Superior temporal gyrus (tissue), 1 donor: ENCODE measurements around the gene SLC46A3.
"Not testable (repeated sequence)": the region's sequence is repeated elsewhere in the genome, so short reads cannot be mapped to it uniquely, and the experiment has no call there.

ENCODE experiments used
- DNase-seq: peaks from one replicate; pipeline ENCODE4 v3.0.0-alpha.2; 2016; ENCODE audit errors: extremely low spot score

Gene SLC46A3

GRCh38 chr13:28718543-28719226 lies at the start of gene SLC46A3:
Gene SLC46A3 (minus strand): TSS chr13:28718970. CDS start chr13:28717998, 972 bp downstream.
- DNase-seq = peak; percentile 98

- no peak for DNase-seq
Measured at GRCh38 chr13:28763887-28764286, 45.1 kb upstream of the SLC46A3 start.

GRCh38 chr13:28761586-28761985 lies 42.8 kb upstream of the SLC46A3 start:
- no peak for DNase-seq

- DNase-seq = no peak
Measured at GRCh38 chr13:28755546-28755870, 36.7 kb upstream of the SLC46A3 start.

- no peak for DNase-seq
Measured at GRCh38 chr13:28754698-28755545, 36.2 kb upstream of the SLC46A3 start.

- no peak for DNase-seq
Measured at GRCh38 chr13:28753946-28754345, 35.2 kb upstream of the SLC46A3 start.

GRCh38 chr13:28753208-28753892 lies 34.6 kb upstream of the SLC46A3 start:
- no peak for DNase-seq

GRCh38 chr13:28751175-28751960 lies 32.6 kb upstream of the SLC46A3 start:
- DNase-seq = no peak

- DNase-seq = no peak
Measured at GRCh38 chr13:28750187-28751045, 31.6 kb upstream of the SLC46A3 start.

GRCh38 chr13:28747851-28748250 lies 29.1 kb upstream of the SLC46A3 start:
- no peak for DNase-seq

- no peak for DNase-seq
Measured at GRCh38 chr13:28746287-28746612, 27.5 kb upstream of the SLC46A3 start.

- no peak for DNase-seq
Measured at GRCh38 chr13:28744656-28745055, 25.9 kb upstream of the SLC46A3 start.

GRCh38 chr13:28744091-28744536 lies 25.3 kb upstream of the SLC46A3 start:
- no peak for DNase-seq

- DNase-seq = no peak
Measured at GRCh38 chr13:28743499-28744083, 24.8 kb upstream of the SLC46A3 start.

- DNase-seq = no peak
Measured at GRCh38 chr13:28743020-28743419, 24.2 kb upstream of the SLC46A3 start.

GRCh38 chr13:28742445-28742844 lies 23.7 kb upstream of the SLC46A3 start:
- not testable (repeated sequence) for DNase-seq

- DNase-seq = no peak
Measured at GRCh38 chr13:28741084-28741491, 22.3 kb upstream of the SLC46A3 start.

- DNase-seq = no peak
Measured at GRCh38 chr13:28739376-28739775, 20.6 kb upstream of the SLC46A3 start.

GRCh38 chr13:28735481-28736029 lies 16.8 kb upstream of the SLC46A3 start:
- DNase-seq = no peak

GRCh38 chr13:28734906-28735305 lies 16.1 kb upstream of the SLC46A3 start:
- no peak for DNase-seq
